CD4-positive, CD25-positive, alpha-beta regulatory T cell (primary cell): Measurements from ENCODE around the gene SORT1. TPM values are rescaled to one million over a fixed set of nuclear protein-coding genes. Genes with fewer than 3 reads are reported as not detected.

Experiments used
- ATAC-seq, 2 donors: fragments of 150-1000 bp; cut with Tn5 transposase; one replicate each; pipeline ENCODE4 v1.10.0; 2021; ENCODE audit warnings: low read depth in 2 of 2, moderate number of reproducible peaks in 2 of 2, moderate library complexity in 1 of 2
- DNase-seq, 3 donors: peaks; one replicate each; pipeline versions ENCODE4 v3.0.0 to v3.0.0-alpha.2; 2012 to 2022; ENCODE audit warnings: mixed read lengths in 1 of 3
- H3K27ac ChIP-seq: one replicate; pipeline ENCODE4 v1.7.0; 2013; ENCODE audit warnings: mild to moderate bottlenecking, low read length; ENCODE audit not compliant: insufficient read depth, poor library complexity, severe bottlenecking
- H3K27me3 ChIP-seq: one replicate; pipeline ENCODE4 v1.7.0; 2013; ENCODE audit warnings: low read length; ENCODE audit not compliant: control insufficient read depth, insufficient read depth
- H3K36me3 ChIP-seq: one replicate; pipeline ENCODE4 v1.7.0; 2013; ENCODE audit warnings: mild to moderate bottlenecking, low read length, moderate library complexity; ENCODE audit not compliant: control insufficient read depth, insufficient read depth
- H3K4me1 ChIP-seq: 2 replicates; pipeline ENCODE4 v1.7.0; 2013; ENCODE audit warnings: mild to moderate bottlenecking, low read length; ENCODE audit not compliant: insufficient read depth, control insufficient read depth, poor library complexity, severe bottlenecking
- H3K4me3 ChIP-seq: one replicate; pipeline ENCODE4 v1.7.0; 2013; ENCODE audit warnings: low read depth, mild to moderate bottlenecking, low read length, moderate library complexity
- H3K9me3 ChIP-seq, 2 experiments: 1 replicate in 1 of 2; 2 replicates in 1 of 2; pipeline ENCODE4 v1.7.0; 2013; ENCODE audit warnings: low read length in 2 of 2, mild to moderate bottlenecking in 1 of 2, moderate library complexity in 1 of 2; ENCODE audit not compliant: control insufficient read depth in 2 of 2
- H3K27ac Mint-ChIP-seq, 3 donors: one replicate each; pipeline ENCODE4 v1.8.0; 2020 to 2022; ENCODE audit warnings: mild to moderate bottlenecking in 3 of 3, mixed read lengths in 3 of 3, moderate library complexity in 2 of 3
- H3K27me3 Mint-ChIP-seq: one replicate; pipeline ENCODE4 v1.8.0; 2022; ENCODE audit warnings: mild to moderate bottlenecking, mixed read lengths
- H3K36me3 Mint-ChIP-seq: one replicate; pipeline ENCODE4 v1.8.0; 2020; ENCODE audit warnings: mixed read lengths
- H3K4me1 Mint-ChIP-seq, 4 donors: one replicate each; pipeline ENCODE4 v1.8.0; 2020 to 2022; ENCODE audit warnings: mixed read lengths in 4 of 4, mild to moderate bottlenecking in 1 of 4
- H3K4me3 Mint-ChIP-seq, 4 donors: one replicate each; pipeline ENCODE4 v1.8.0; 2020 to 2022; ENCODE audit warnings: mild to moderate bottlenecking in 4 of 4, mixed read lengths in 4 of 4, moderate library complexity in 3 of 4
- H3K9me3 Mint-ChIP-seq, 7 donors: one replicate each; pipeline ENCODE4 v1.8.0; 2020 to 2022; ENCODE audit warnings: mixed read lengths in 7 of 7, mild to moderate bottlenecking in 3 of 7, moderate library complexity in 2 of 7
- polyA plus RNA-seq, 4 donors: library from polyadenylated mRNA; unstranded; fragments of 300-500 nt; fragmentation: Illumina TruSeq; gene quantifications; one replicate each; pipeline ENCODE4 v1.2.3, GENCODE V29; 2021
- total RNA-seq: library from RNA; stranded (reverse); gene quantifications from one replicate; pipeline ENCODE4 v1.2.3, GENCODE V29; 2022

The SORT1 gene
- total and polyA plus RNA-seq, 5 donors from 2014 or later, result 0.86 TPM; not detected in 4

DNA sequence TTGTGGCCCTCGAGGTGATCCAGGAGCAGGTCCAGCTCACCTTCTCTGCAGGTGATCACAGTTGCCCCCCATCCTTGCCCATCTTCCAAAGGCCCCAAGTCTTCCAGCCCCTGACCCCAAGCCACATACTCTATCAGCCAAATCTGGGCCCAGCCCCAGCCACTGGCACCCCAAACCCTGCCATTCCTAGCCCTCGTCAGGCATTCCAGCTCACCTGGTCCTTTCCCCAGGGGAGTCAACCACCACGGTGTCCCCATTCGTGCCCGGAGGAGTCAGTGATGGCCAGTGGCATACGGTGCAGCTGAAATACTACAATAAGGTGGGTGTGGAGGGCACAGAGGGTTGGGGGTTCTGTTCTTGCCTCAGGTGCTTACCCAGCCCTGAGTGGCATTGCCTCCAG, 136.1 kb downstream of the SORT1 start:
- Mint-ChIP-seq H3K4me1 (peaks cover 0 to 3% (median 0%) of the 10 kb centered on the region in 4 donors), H3K27ac (no peak overlapping the region), H3K27me3 (no peaks in the 10 kb centered on the region), H3K36me3 (no peaks in the 10 kb centered on the region), H3K9me3 (no peaks in the 10 kb centered on the region), H3K4me3 (no peak overlapping the region)
- Histone ChIP-seq H3K36me3 (no peaks in the 10 kb centered on the region), H3K4me1 (no peaks in the 10 kb centered on the region), H3K9me3 (no peaks in the 10 kb centered on the region), H3K27ac (no peak overlapping the region), H3K4me3 (no peak overlapping the region), H3K27me3 (no peaks in the 10 kb centered on the region)
- ATAC-seq, result no peak
- DNase-seq, result no peak

DNA sequence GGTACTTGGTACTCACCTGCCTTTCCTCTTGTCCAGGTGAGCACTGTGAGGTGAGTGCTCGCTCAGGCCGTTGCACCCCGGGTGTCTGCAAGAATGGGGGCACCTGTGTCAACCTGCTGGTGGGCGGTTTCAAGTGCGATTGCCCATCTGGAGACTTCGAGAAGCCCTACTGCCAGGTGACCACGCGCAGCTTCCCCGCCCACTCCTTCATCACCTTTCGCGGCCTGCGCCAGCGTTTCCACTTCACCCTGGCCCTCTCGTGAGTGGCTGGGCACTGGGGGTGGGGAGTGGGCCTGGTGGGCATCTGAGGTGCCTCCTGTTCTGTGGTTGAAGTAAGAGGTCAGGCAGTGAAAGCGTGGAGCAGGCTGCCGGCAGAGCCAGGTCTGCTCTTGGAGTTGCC, 136.7 kb downstream of the SORT1 start:
- peaks cover 0 to 5% (median 0%) of the 10 kb centered on the region in 4 donors for H3K4me1 Mint-ChIP-seq
- DNase-seq, result no peak
- Histone ChIP-seq H3K36me3 (no peaks in the 10 kb centered on the region), H3K4me3 (no peak overlapping the region), H3K27me3 (no peaks in the 10 kb centered on the region), H3K4me1 (no peaks in the 10 kb centered on the region), H3K9me3 (no peaks in the 10 kb centered on the region), H3K27ac (no peak overlapping the region)
- H3K27me3 Mint-ChIP-seq, result no peaks in the 10 kb centered on the region
- ATAC-seq, result no peak
- no peak overlapping the region for H3K27ac Mint-ChIP-seq
- no peaks in the 10 kb centered on the region for H3K9me3 Mint-ChIP-seq
- no peak overlapping the region for H3K4me3 Mint-ChIP-seq
- H3K36me3 Mint-ChIP-seq, result no peaks in the 10 kb centered on the region

DNA sequence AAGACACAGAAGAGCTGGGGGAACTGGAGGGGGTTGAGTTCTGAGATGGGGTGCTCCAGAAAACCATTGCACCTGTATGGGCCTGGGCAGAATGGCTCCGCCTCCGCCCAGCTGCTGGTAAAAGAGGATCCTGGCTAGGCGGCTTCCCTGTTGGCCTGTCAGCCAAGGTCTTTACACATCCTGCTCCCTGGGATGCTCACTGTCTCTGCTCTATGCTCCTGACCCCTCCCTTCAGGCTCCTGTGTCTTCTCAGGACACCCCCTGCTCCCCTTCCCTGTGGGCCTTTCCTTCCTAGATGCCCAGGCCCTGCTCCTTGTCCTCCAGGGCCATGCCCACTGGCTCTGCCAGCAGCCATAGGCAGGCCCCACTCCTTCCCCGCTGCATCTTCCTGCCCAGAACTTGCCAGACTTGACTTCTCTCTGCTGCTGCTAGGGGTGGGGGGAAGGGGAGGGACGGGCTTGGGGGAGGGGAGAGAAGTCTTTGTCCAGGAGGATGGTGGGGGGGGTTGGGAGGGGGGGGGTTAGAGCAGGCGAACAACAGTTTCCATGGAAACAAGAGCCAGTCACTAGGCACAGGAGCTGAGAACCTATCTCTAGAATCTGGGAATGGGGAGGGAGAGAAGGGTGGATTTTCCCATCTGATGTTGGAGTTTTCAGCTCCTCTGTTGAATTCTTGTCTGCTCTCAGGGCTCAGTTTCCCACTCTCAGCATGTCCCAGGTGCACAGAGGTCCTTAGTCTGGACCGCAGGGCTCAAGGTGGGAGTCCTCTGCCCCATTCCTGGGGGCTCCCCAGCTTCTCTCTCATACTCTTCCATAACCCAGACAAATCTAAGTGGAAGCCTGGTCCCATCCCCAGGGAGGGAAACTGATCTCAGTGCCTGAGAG, 137.8 kb downstream of the SORT1 start:
- Mint-ChIP-seq H3K4me3 (no peak overlapping the region), H3K27ac (no peak overlapping the region), H3K36me3 (no peaks in the 10 kb centered on the region), H3K27me3 (peaks cover 5% of the 10 kb centered on the region), H3K9me3 (no peaks in the 10 kb centered on the region), H3K4me1 (peaks cover 0 to 6% (median 0%) of the 10 kb centered on the region in 4 donors)
- no peaks in the 10 kb centered on the region for H3K4me1 ChIP-seq
- H3K4me3 ChIP-seq, result no peak overlapping the region
- H3K9me3 ChIP-seq, result no peaks in the 10 kb centered on the region
- H3K27me3 ChIP-seq, result no peaks in the 10 kb centered on the region
- no peaks in the 10 kb centered on the region for H3K36me3 ChIP-seq
- DNase-seq (no peak), ATAC-seq (no peak)
- no peak overlapping the region for H3K27ac ChIP-seq

Other genes with a start within 250 kb of the SORT1 start
- 117 TPM for gene SARS1, start 184.0 kb downstream of the SORT1 start, total RNA-seq
- 100 to 1,000 TPM; 156 to 173 (median 170) TPM for gene SARS1, start 184.0 kb downstream of the SORT1 start, polyA plus RNA-seq
- 2.5 TPM for gene CELSR2, start 148.4 kb downstream of the SORT1 start, total RNA-seq
- gene CELSR2, start 148.4 kb downstream of the SORT1 start, polyA plus RNA-seq, result under 1 TPM; 0.02 to 0.24 (median 0.11) TPM
- 0.74 TPM for gene PSRC1, start 114.8 kb downstream of the SORT1 start, total RNA-seq
- gene PSRC1, start 114.8 kb downstream of the SORT1 start, polyA plus RNA-seq, result 1 to 10 TPM in 1 of 4 donors, under 1 TPM in 3; 0.14 to 1.0 (median 0.38) TPM
- not detected for gene MYBPHL, start 90.9 kb downstream of the SORT1 start, total RNA-seq
- not detected for gene MYBPHL, start 90.9 kb downstream of the SORT1 start, polyA plus RNA-seq
- gene PSMA5, start 28.5 kb upstream of the SORT1 start, total RNA-seq, result 61.5 TPM
- gene PSMA5, start 28.5 kb upstream of the SORT1 start, polyA plus RNA-seq, result 100 to 1,000 TPM; 121 to 207 (median 153) TPM
- gene SYPL2, start 68.6 kb upstream of the SORT1 start, total RNA-seq, result not detected
- not detected for gene SYPL2, start 68.6 kb upstream of the SORT1 start, polyA plus RNA-seq
- 13.2 TPM for gene ATXN7L2, start 86.0 kb upstream of the SORT1 start, total RNA-seq
- 1 to 10 TPM; 4.7 to 8.0 (median 5.6) TPM for gene ATXN7L2, start 86.0 kb upstream of the SORT1 start, polyA plus RNA-seq
- 30.7 TPM for gene CYB561D1, start 96.2 kb upstream of the SORT1 start, total RNA-seq
- 10 to 100 TPM; 11.5 to 22.7 (median 18.7) TPM for gene CYB561D1, start 96.2 kb upstream of the SORT1 start, polyA plus RNA-seq
- gene AMIGO1, start 111.8 kb upstream of the SORT1 start, total RNA-seq, result 6.6 TPM
- gene AMIGO1, start 111.8 kb upstream of the SORT1 start, polyA plus RNA-seq, result 10 to 100 TPM in 3 of 4 donors, 1 to 10 TPM in 1; 5.2 to 17.1 (median 11.8) TPM
- 0.20 TPM for gene GPR61, start 142.0 kb upstream of the SORT1 start, total RNA-seq
- under 1 TPM in 2 of 4 donors, not detected in 2; 0.43 TPM for gene GPR61, start 142.0 kb upstream of the SORT1 start, polyA plus RNA-seq
- gene GNAI3, start 150.7 kb upstream of the SORT1 start, total RNA-seq, result 7.4 TPM
- gene GNAI3, start 150.7 kb upstream of the SORT1 start, polyA plus RNA-seq, result 10 to 100 TPM in 2 of 4 donors, 1 to 10 TPM in 2; 9.4 to 10.3 (median 9.9) TPM
- gene GNAT2, start 221.7 kb upstream of the SORT1 start, total RNA-seq, result not detected
- gene GNAT2, start 221.7 kb upstream of the SORT1 start, polyA plus RNA-seq, result under 1 TPM in 1 of 4 donors, not detected in 3; 0.40 TPM
- gene AMPD2, start 221.9 kb upstream of the SORT1 start, total RNA-seq, result 203 TPM
- gene AMPD2, start 221.9 kb upstream of the SORT1 start, polyA plus RNA-seq, result 10 to 100 TPM; 23.3 to 30.9 (median 26.7) TPM